K562 (cell line): Measurements from ENCODE around the gene KIF5C. TPM values are rescaled to one million over a fixed set of nuclear protein-coding genes. Genes with fewer than 3 reads are reported as not detected.

Experiments
- ATAC-seq: fragments of 200-7000 bp; cut with Tn5 transposase; 3 replicates; pipeline ENCODE4 v1.9.1; 2020; ENCODE audit warnings: moderate library complexity
- BruUV-seq: library from RNA; stranded (reverse); fragments of 400-500 nt; replicated peaks from 2 replicates; lab custom pipeline; 2021; lab: Mats Ljungman, UMichigan
- CTCF ChIA-PET: fragments of 300-600 bp; formaldehyde crosslinking; extraction: SDS; loops from one replicate; lab custom pipeline; 2021; ENCODE audit warnings: low intra/inter-chr PET ratio; lab: Yijun Ruan, JAX
- POLR2A ChIA-PET: fragments of 300-600, 350-650 bp; sonication (Branson Sonifier 250); formaldehyde crosslinking; extraction: SDS; loops from one replicate; lab custom pipeline; 2021; ENCODE audit warnings: antibody characterized with exemption, inconsistent platforms; lab: Yijun Ruan, JAX
- DNase-seq, 4 experiments: peaks; one replicate each; pipeline versions ENCODE4 v3.0.0 to v3.0.0-alpha.2; 2011 to 2018; ENCODE audit warnings: low spot score in 3 of 4, mixed read lengths in 3 of 4; ENCODE audit errors: extremely low read depth in 1 of 4
- FAIRE-seq: peaks from 2 replicates; lab custom pipeline; 2011; peaks lifted over from hg19 to GRCh38; lab: Jason Lieb, UNC
- H2AFZ ChIP-seq: 2 replicates; pipeline ENCODE4 v1.6.0; 2011; ENCODE audit warnings: low read depth, low read length, control low read depth, inconsistent platforms
- H3K27ac ChIP-seq: fragments of 200-600 bp; 3 replicates; pipeline ENCODE4 v1.8.0; 2011; ENCODE audit warnings: low read depth, mild to moderate bottlenecking, control low read depth, inconsistent platforms, low read length, moderate library complexity, mixed read lengths; ENCODE audit errors: extremely low read depth
- H3K27me3 ChIP-seq, 2 experiments: fragments of 300-600 bp in 1 of 2; 2 replicates in 1 of 2; 3 replicates in 1 of 2; pipeline versions ENCODE4 v1.6.0 to v1.8.0; 2011; ENCODE audit warnings: inconsistent platforms in 2 of 2, low read length in 2 of 2, mild to moderate bottlenecking in 1 of 2, mixed read lengths in 1 of 2, moderate library complexity in 1 of 2; ENCODE audit not compliant: control insufficient read depth in 2 of 2, insufficient read depth in 2 of 2
- H3K36me3 ChIP-seq: fragments of 300-600 bp; 3 replicates; pipeline ENCODE4 v1.8.0; 2011; ENCODE audit warnings: mild to moderate bottlenecking, low read length, inconsistent platforms; ENCODE audit not compliant: control insufficient read depth, insufficient read depth
- H3K4me1 ChIP-seq, 2 experiments: fragments of 200-600 bp in 1 of 2; replicated peaks in 1 of 2; 2 replicates in 1 of 2; 3 replicates in 1 of 2; pipeline versions ENCODE4 v1.5.1 to v1.8.0; 2011; ENCODE audit warnings: inconsistent platforms in 2 of 2, low read length in 2 of 2, mild to moderate bottlenecking in 1 of 2, mixed read lengths in 1 of 2, moderate library complexity in 1 of 2; ENCODE audit not compliant: control insufficient read depth in 2 of 2, insufficient read depth in 2 of 2
- H3K4me2 ChIP-seq: 2 replicates; pipeline ENCODE4 v1.6.1; 2011; ENCODE audit warnings: low read length, control low read depth, inconsistent platforms, mixed read lengths; ENCODE audit not compliant: insufficient read depth
- H3K4me3 ChIP-seq: fragments of 200-600 bp; sonication (generic), shearing (Covaris generic); 2 replicates; pipeline ENCODE4 v1.5.1; 2016; ENCODE audit warnings: control low read depth, inconsistent platforms
- H3K79me2 ChIP-seq: fragments of 200-600 bp; 3 replicates; pipeline ENCODE4 v1.8.0; 2011; ENCODE audit warnings: low read length, inconsistent platforms; ENCODE audit not compliant: control insufficient read depth, insufficient read depth
- H3K9ac ChIP-seq, 2 experiments: 2 replicates each; pipeline versions ENCODE4 v1.6.0 to v1.6.1; 2011; ENCODE audit warnings: low read depth in 2 of 2, low read length in 2 of 2, control low read depth in 1 of 2, inconsistent platforms in 1 of 2, mild to moderate bottlenecking in 1 of 2, mixed read lengths in 1 of 2; ENCODE audit not compliant: insufficient read depth in 1 of 2
- H3K9me1 ChIP-seq: one replicate; pipeline ENCODE4 v1.6.0; 2011; ENCODE audit warnings: inconsistent platforms, mild to moderate bottlenecking, low read length, moderate library complexity; ENCODE audit not compliant: control insufficient read depth, insufficient read depth
- H3K9me3 ChIP-seq: replicated peaks from 2 replicates; pipeline ENCODE4 v1.5.1; 2011; ENCODE audit warnings: low read depth, low read length, inconsistent platforms; ENCODE audit not compliant: control insufficient read depth, insufficient read depth
- H4K20me1 ChIP-seq: replicated peaks from 2 replicates; pipeline ENCODE4 v1.6.1; 2011; ENCODE audit warnings: low read length, inconsistent platforms, mixed read lengths; ENCODE audit not compliant: control insufficient read depth, insufficient read depth
- LEF1 ChIP-seq: fragments of 450-650 bp; IDR thresholded peaks from 2 replicates; pipeline ENCODE4 v1.6.1; 2016; ENCODE audit warnings: mild to moderate bottlenecking
- MYBL2 ChIP-seq, 2 experiments: fragments of 450-650 bp in 1 of 2; sonication (generic) in 1 of 2; formaldehyde crosslinking in 1 of 2; IDR thresholded peaks; 2 replicates each; pipeline versions ENCODE4 v1.6.1 to v1.8.1; 2017 to 2022; ENCODE audit warnings: borderline replicate concordance in 1 of 2, inconsistent platforms in 1 of 2, low read depth in 1 of 2, mild to moderate bottlenecking in 1 of 2, missing genetic modification reagents in 1 of 2, moderate library complexity in 1 of 2
- SMAD3 ChIP-seq: fragments of 450-650 bp; formaldehyde crosslinking; conservative IDR thresholded peaks from 2 replicates; pipeline ENCODE4 v1.4.0; 2020; ENCODE audit warnings: mild to moderate bottlenecking
- ZNF354B ChIP-seq: fragments of 250-450 bp; sonication (Bioruptor Pico); IDR thresholded peaks from 2 replicates; pipeline ENCODE4 v1.4.0; 2020
- ZSCAN29 ChIP-seq: fragments of 450-650 bp; IDR thresholded peaks from 2 replicates; pipeline ENCODE4 v1.6.1; 2017
- WGBS: fragments of 100-300 bp; shearing (Covaris generic); methylation state at CpG from one replicate; pipeline ENCODE4 v1.1.6; 2016; ENCODE audit warnings: low coverage, mixed read lengths; ENCODE audit not compliant: insufficient coverage; ENCODE audit errors: missing lambda C conversion rate; 5-methylcytosine and 5-hydroxymethylcytosine counted together
- in situ Hi-C: fragments of 300-500 bp; cut with MboI; formaldehyde crosslinking; loops from 4 replicates; pipeline ENCODE4 v1.15.0; 2018; ENCODE audit warnings: inconsistent platforms, mixed read lengths
- intact Hi-C: fragments of 100-400 bp; cut with micrococcal nuclease; formaldehyde crosslinking; loops from 2 replicates; pipeline ENCODE4 v1.14.2; 2022
- polyA plus RNA-seq, 8 experiments: library from polyadenylated mRNA; depleted of rRNA in 4 of 8; stranded (reverse) in 5 of 8; unstranded in 3 of 8; fragments of >200 nt; fragmentation: Nextera tagmentation in 2 of 8; fragmentation: Illumina TruSeq in 1 of 8; extraction: Ambion mirVana in 2 of 8; extraction: Trizol in 1 of 8; gene quantifications; 2 replicates each; pipeline versions ENCODE4 v1.2.1 to v1.2.3, GENCODE V29; 2011 to 2014; ENCODE audit warnings: inconsistent platforms in 1 of 8, missing spikeins in 1 of 8
- total RNA-seq, 7 experiments: library from RNA; depleted of rRNA in 6 of 7; stranded (reverse); fragments of >200 nt in 6 of 7; fragmentation: Illumina TruSeq in 2 of 7; extraction: Trizol in 2 of 7; gene quantifications; 2 replicates each; pipeline versions ENCODE4 v1.2.1 to v1.2.3, GENCODE V29; 2011 to 2021; ENCODE audit warnings: low replicate concordance in 1 of 7
- TF ChIP-seq, protein P1 (sequence below): sonication (generic); formaldehyde crosslinking; IDR thresholded peaks from 2 replicates; pipeline ENCODE4 v1.9.0; 2022; ENCODE audit warnings: mild to moderate bottlenecking, missing genetic modification reagents
- TF ChIP-seq, protein P2 (sequence below): fragments of 150-350 bp; IDR thresholded peaks from 2 replicates; pipeline ENCODE4 v1.6.1; 2014; ENCODE audit warnings: low read depth, mild to moderate bottlenecking, low read length, borderline replicate concordance
- TF ChIP-seq, protein P3 (sequence below): fragments of 450-650 bp; IDR thresholded peaks from 2 replicates; pipeline ENCODE4 v1.6.1; 2018; ENCODE audit not compliant: partially characterized antibody

The KIF5C gene
- total and polyA plus RNA-seq, 9 of the 15 experiments (the other 6 are each of a cell fraction or from before 2014, with no cell fraction given), result 0.01 to 0.09 (median 0.01) TPM; not detected in 6

GRCh38 chr2:148826791-148827190, 48.2 kb upstream of the KIF5C start:
- Histone ChIP-seq H3K36me3 (no peaks in the 10 kb centered on the region), H3K27me3 (peaks cover 0 to 8% of the 10 kb centered on the region in 2 experiments; a peak in 2 of 5 replicates), H3K4me3 (no peak overlapping the region), H3K9me3 (no peaks in the 10 kb centered on the region), H4K20me1 (no peaks in the 10 kb centered on the region), H3K9me1 (no peaks in the 10 kb centered on the region), H3K4me1 (no peaks in the 10 kb centered on the region), H2AFZ (no peak overlapping the region)
- CTCF ChIA-PET, result interaction anchor here (0.7 kb wide), 1 partner anchor 43 kb away, joined by 5 read pairs; no protein-coding TSS in a partner anchor
- FAIRE-seq, result no peak
- intact Hi-C loops, result no loop called here
- no TSS peak for BruUV-seq
- no peak for TF ChIP-seq SMAD3
- no peak for TF ChIP-seq LEF1
- TF ChIP-seq ZNF354B (CRISPR knock-in tag), result no peak
- TF ChIP-seq, all 486 proteins: peak for 0
- Histone ChIP-seq H3K27ac (no peak overlapping the region), H3K79me2 (no peaks in the 10 kb centered on the region), H3K9ac (no peak overlapping the region), H3K4me2 (no peak overlapping the region)
- POLR2A ChIA-PET, result no interaction called here
- no peak for ATAC-seq
- in situ Hi-C loops, result no loop called here
- DNase-seq, result no peak

DNA sequence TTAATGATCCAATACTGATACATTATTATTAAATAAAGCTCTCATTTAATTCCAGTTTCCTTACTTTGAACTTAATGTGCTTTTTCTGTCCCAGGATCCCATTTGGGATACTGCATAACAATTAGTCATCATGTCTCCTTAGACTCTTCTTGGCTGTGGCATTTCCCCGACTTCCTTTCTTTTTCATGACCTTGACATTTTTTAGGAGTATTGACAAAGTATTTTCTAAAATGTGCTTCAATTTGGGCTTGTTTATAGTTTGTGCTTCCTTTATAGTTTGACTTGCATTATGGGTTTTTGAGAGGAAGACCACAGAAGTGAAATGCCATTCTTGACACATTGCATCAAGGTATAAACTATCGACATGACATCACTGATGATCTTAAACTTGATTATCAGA, 46.1 kb upstream of the KIF5C start:
- FAIRE-seq (no peak), DNase-seq (no peak), ATAC-seq (no peak)
- Histone ChIP-seq H3K4me2 (no peak overlapping the region), H3K27ac (no peak overlapping the region), H3K4me1 (no peaks in the 10 kb centered on the region), H4K20me1 (no peaks in the 10 kb centered on the region), H3K79me2 (no peaks in the 10 kb centered on the region), H3K36me3 (no peaks in the 10 kb centered on the region), H3K9ac (no peak overlapping the region), H3K27me3 (peaks cover 0 to 8% of the 10 kb centered on the region in 2 experiments; a peak in 2 of 5 replicates), H3K9me1 (no peaks in the 10 kb centered on the region), H3K9me3 (no peaks in the 10 kb centered on the region), H2AFZ (no peak overlapping the region), H3K4me3 (no peak overlapping the region)
- in situ Hi-C loops, result no loop called here
- BruUV-seq, result no TSS peak
- ChIA-PET CTCF (no interaction called here), POLR2A (no interaction called here)
- intact Hi-C loops, result no loop called here
- 0% methylated on average over 2 of the region's 2 CpGs for WGBS
- TF ChIP-seq ZSCAN29 (no peak), MYBL2 (IDR thresholded peaks at IDR 0.05; ENCODE audit: low read depth) (no peak), MYBL2 (CRISPR knock-in tag; IDR thresholded peaks at IDR 0.05; ENCODE audit: borderline replicate concordance) (no peak)
- TF ChIP-seq, protein P1, sequence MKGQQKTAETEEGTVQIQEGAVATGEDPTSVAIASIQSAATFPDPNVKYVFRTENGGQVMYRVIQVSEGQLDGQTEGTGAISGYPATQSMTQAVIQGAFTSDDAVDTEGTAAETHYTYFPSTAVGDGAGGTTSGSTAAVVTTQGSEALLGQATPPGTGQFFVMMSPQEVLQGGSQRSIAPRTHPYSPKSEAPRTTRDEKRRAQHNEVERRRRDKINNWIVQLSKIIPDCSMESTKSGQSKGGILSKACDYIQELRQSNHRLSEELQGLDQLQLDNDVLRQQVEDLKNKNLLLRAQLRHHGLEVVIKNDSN (CRISPR knock-in tag), result no peak
- TF ChIP-seq, protein P2, sequence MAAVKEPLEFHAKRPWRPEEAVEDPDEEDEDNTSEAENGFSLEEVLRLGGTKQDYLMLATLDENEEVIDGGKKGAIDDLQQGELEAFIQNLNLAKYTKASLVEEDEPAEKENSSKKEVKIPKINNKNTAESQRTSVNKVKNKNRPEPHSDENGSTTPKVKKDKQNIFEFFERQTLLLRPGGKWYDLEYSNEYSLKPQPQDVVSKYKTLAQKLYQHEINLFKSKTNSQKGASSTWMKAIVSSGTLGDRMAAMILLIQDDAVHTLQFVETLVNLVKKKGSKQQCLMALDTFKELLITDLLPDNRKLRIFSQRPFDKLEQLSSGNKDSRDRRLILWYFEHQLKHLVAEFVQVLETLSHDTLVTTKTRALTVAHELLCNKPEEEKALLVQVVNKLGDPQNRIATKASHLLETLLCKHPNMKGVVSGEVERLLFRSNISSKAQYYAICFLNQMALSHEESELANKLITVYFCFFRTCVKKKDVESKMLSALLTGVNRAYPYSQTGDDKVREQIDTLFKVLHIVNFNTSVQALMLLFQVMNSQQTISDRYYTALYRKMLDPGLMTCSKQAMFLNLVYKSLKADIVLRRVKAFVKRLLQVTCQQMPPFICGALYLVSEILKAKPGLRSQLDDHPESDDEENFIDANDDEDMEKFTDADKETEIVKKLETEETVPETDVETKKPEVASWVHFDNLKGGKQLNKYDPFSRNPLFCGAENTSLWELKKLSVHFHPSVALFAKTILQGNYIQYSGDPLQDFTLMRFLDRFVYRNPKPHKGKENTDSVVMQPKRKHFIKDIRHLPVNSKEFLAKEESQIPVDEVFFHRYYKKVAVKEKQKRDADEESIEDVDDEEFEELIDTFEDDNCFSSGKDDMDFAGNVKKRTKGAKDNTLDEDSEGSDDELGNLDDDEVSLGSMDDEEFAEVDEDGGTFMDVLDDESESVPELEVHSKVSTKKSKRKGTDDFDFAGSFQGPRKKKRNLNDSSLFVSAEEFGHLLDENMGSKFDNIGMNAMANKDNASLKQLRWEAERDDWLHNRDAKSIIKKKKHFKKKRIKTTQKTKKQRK, result no peak
- TF ChIP-seq, protein P3, sequence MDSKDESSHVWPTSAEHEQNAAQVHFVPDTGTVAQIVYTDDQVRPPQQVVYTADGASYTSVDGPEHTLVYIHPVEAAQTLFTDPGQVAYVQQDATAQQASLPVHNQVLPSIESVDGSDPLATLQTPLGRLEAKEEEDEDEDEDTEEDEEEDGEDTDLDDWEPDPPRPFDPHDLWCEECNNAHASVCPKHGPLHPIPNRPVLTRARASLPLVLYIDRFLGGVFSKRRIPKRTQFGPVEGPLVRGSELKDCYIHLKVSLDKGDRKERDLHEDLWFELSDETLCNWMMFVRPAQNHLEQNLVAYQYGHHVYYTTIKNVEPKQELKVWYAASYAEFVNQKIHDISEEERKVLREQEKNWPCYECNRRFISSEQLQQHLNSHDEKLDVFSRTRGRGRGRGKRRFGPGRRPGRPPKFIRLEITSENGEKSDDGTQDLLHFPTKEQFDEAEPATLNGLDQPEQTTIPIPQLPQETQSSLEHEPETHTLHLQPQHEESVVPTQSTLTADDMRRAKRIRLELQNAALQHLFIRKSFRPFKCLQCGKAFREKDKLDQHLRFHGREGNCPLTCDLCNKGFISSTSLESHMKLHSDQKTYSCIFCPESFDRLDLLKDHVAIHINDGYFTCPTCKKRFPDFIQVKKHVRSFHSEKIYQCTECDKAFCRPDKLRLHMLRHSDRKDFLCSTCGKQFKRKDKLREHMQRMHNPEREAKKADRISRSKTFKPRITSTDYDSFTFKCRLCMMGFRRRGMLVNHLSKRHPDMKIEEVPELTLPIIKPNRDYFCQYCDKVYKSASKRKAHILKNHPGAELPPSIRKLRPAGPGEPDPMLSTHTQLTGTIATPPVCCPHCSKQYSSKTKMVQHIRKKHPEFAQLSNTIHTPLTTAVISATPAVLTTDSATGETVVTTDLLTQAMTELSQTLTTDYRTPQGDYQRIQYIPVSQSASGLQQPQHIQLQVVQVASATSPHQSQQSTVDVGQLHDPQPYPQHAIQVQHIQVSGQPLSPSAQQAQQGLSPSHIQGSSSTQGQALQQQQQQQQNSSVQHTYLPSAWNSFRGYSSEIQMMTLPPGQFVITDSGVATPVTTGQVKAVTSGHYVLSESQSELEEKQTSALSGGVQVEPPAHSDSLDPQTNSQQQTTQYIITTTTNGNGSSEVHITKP, result no peak
